Heart left ventricle (tissue), 13 donors: ENCODE results near the gene HIBADH.

ENCODE experiments used
- POLR2A ChIP-seq, 2 donors: fragments of 450-650 bp; IDR thresholded peaks; one replicate each; pipeline ENCODE4 v1.6.1; 2017; ENCODE audit warnings: antibody characterized with exemption in 2 of 2, mild to moderate bottlenecking in 2 of 2, moderate library complexity in 2 of 2
- TF ChIP-seq, protein P1 (sequence below), 12 donors: fragments of 200-600 bp; sonication (generic) in 4 of 12; IDR thresholded peaks; one replicate each; pipeline versions ENCODE4 v1.5.0 to v1.8.0; 2018 to 2022; ENCODE audit warnings: antibody characterized with exemption in 12 of 12, mild to moderate bottlenecking in 5 of 12
- donor health status: ischemic (EF 13 %, LVEDD 7.1; RV severe dilation, severe dysfunction).
- donor health status: DM: no; HTN: yes; CAD: no.
- donor health status: DM: no; HTN: no; CAD: no.
- donor health status: ischemic (EF 25% LVEDD 6.9; RV normal size, moderate dysfunction).
- donor health status: ischemic (EF 25% LVEDD 5.7; RV mildly dilated, moderate dysfunction).
- donor health status: ischemic (EF 35%, LVEDD 5.7; RV mildly dilated, moderate dysfunction).
- donor health status: nonischemic (EF 11% LVEDD 7.7; RV severe dilation, severe dysfunction).
- donor health status: DM: yes; HTN: yes; CAD: no.
- donor health status: PGD.
- donor health status: ischemic (EF 29% LVEDD 5.4; RV normal size, mild dysfunction).
- donor health status: nonischemic (EF 23%, LVEDD 6.1; RV moderate dilation, normal function).

DNA sequence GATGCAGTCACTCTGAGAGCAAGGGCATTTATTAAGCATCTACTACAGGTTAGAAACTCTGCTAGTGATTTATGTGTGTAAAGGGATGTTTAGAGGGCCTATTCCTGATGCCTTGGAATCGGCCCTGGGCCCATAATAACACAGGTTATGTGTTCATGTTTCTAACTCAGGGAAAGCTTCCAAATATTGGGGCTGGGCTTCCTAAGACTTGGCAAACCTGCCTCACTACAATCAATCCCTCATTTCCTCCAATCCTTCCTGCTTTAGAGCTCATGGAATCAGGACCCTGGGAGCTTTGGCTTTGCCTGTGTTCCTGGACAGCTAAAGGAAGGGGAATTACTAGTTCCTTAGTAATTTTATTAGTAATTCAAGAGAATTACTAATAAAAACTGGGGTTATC is 148.8 kb downstream of the HIBADH start:
- no peak for TF ChIP-seq POLR2A (IDR thresholded peaks at IDR 0.05)
- TF ChIP-seq, protein P1, sequence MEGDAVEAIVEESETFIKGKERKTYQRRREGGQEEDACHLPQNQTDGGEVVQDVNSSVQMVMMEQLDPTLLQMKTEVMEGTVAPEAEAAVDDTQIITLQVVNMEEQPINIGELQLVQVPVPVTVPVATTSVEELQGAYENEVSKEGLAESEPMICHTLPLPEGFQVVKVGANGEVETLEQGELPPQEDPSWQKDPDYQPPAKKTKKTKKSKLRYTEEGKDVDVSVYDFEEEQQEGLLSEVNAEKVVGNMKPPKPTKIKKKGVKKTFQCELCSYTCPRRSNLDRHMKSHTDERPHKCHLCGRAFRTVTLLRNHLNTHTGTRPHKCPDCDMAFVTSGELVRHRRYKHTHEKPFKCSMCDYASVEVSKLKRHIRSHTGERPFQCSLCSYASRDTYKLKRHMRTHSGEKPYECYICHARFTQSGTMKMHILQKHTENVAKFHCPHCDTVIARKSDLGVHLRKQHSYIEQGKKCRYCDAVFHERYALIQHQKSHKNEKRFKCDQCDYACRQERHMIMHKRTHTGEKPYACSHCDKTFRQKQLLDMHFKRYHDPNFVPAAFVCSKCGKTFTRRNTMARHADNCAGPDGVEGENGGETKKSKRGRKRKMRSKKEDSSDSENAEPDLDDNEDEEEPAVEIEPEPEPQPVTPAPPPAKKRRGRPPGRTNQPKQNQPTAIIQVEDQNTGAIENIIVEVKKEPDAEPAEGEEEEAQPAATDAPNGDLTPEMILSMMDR (IDR thresholded peaks at IDR 0.05), result no peak
